HepG2 (cell line): ENCODE measurements around the gene CARD8. TPM values are rescaled to one million over a fixed set of nuclear protein-coding genes. Genes with fewer than 3 reads are reported as not detected.

Experiments used
- ATAC-seq: fragments of 200-7000 bp; cut with Tn5 transposase; 3 replicates; pipeline ENCODE4 v1.9.1; 2020; ENCODE audit warnings: mild to moderate bottlenecking, moderate library complexity
- BruUV-seq: library from RNA; stranded (reverse); fragments of 400-500 nt; replicated peaks from 2 replicates; lab custom pipeline; 2021; lab: Mats Ljungman, UMichigan
- CTCF ChIA-PET: fragments of 300-600 bp; formaldehyde crosslinking; extraction: SDS; loops from one replicate; lab custom pipeline; 2021; ENCODE audit warnings: low total read pairs, inconsistent platforms, low intra/inter-chr PET ratio; lab: Yijun Ruan, JAX
- POLR2A ChIA-PET: fragments of 350-600 bp; sonication (Branson Sonifier 250); formaldehyde crosslinking; loops from one replicate; lab custom pipeline; 2020; ENCODE audit warnings: antibody characterized with exemption, inconsistent platforms; lab: Yijun Ruan, JAX
- DNase-seq: peaks from one replicate; pipeline ENCODE4 v3.0.0-alpha.2; 2015; ENCODE audit warnings: low spot score
- FAIRE-seq: peaks from 3 replicates; lab custom pipeline; 2011; peaks lifted over from hg19 to GRCh38; lab: Jason Lieb, UNC
- H2AFZ ChIP-seq: one replicate; pipeline ENCODE4 v1.6.1; 2011; ENCODE audit warnings: low read length, inconsistent platforms
- H3K27ac ChIP-seq: fragments of 300-600 bp; 3 replicates; pipeline ENCODE4 v1.8.0; 2011; ENCODE audit warnings: mixed run types, mild to moderate bottlenecking, mixed read lengths, low read length, inconsistent platforms; ENCODE audit not compliant: insufficient read depth; ENCODE audit errors: extremely low read length
- H3K27me3 ChIP-seq, 2 experiments: fragments of 200-600 bp in 1 of 2; 2 replicates in 1 of 2; 3 replicates in 1 of 2; pipeline versions ENCODE4 v1.6.0 to v1.8.0; 2011; ENCODE audit warnings: low read length in 2 of 2, mild to moderate bottlenecking in 2 of 2, moderate library complexity in 2 of 2, inconsistent platforms in 1 of 2; ENCODE audit not compliant: insufficient read depth in 2 of 2, control insufficient read depth in 1 of 2
- H3K36me3 ChIP-seq, 2 experiments: fragments of 200-600 bp in 1 of 2; replicated peaks in 1 of 2; 2 replicates in 1 of 2; 3 replicates in 1 of 2; pipeline versions ENCODE4 v1.5.1 to v1.8.0; 2011; ENCODE audit warnings: low read length in 2 of 2, inconsistent platforms in 1 of 2; ENCODE audit not compliant: insufficient read depth in 2 of 2, control insufficient read depth in 1 of 2
- H3K4me1 ChIP-seq: 2 replicates; pipeline ENCODE4 v1.5.1; 2012; ENCODE audit warnings: low read length, inconsistent platforms; ENCODE audit not compliant: insufficient read depth
- H3K4me2 ChIP-seq: 2 replicates; pipeline ENCODE4 v1.6.0; 2011; ENCODE audit warnings: low read depth, low read length, inconsistent platforms
- H3K4me3 ChIP-seq, 3 experiments: fragments of 200-600 bp in 1 of 3; sonication (generic), shearing (Covaris generic) in 1 of 3; replicated peaks in 1 of 3; 2 replicates each; pipeline ENCODE4 v1.5.1; 2011 to 2016; ENCODE audit warnings: low read length in 3 of 3, inconsistent platforms in 2 of 3, low read depth in 2 of 3, mild to moderate bottlenecking in 2 of 3, control low read depth in 1 of 3, mixed read lengths in 1 of 3; ENCODE audit not compliant: insufficient read depth in 1 of 3
- H3K79me2 ChIP-seq: one replicate; pipeline ENCODE4 v1.6.1; 2011; ENCODE audit warnings: low read length, inconsistent platforms; ENCODE audit not compliant: insufficient read depth
- H3K9ac ChIP-seq: 2 replicates; pipeline ENCODE4 v1.6.0; 2011; ENCODE audit warnings: mild to moderate bottlenecking, low read depth, low read length, inconsistent platforms; ENCODE audit not compliant: insufficient read depth
- H3K9me3 ChIP-seq: 2 replicates; pipeline ENCODE4 v1.5.1; 2012; ENCODE audit warnings: mild to moderate bottlenecking, low read length
- H4K20me1 ChIP-seq: 2 replicates; pipeline ENCODE4 v1.6.0; 2011; ENCODE audit warnings: inconsistent platforms, mild to moderate bottlenecking, low read length, moderate library complexity; ENCODE audit not compliant: insufficient read depth
- ERF ChIP-seq: IDR thresholded peaks from 2 replicates; pipeline ENCODE4 v1.6.1; 2018; ENCODE audit warnings: missing biosample characterization, missing genetic modification reagents
- ETV5 ChIP-seq: IDR thresholded peaks from 2 replicates; pipeline ENCODE4 v1.6.1; 2018; ENCODE audit warnings: missing biosample characterization, missing genetic modification reagents, inconsistent platforms, borderline replicate concordance
- GATAD2A ChIP-seq: IDR thresholded peaks from 2 replicates; pipeline ENCODE4 v1.6.1; 2016
- REPIN1 ChIP-seq: sonication (generic); formaldehyde crosslinking; IDR thresholded peaks from 2 replicates; pipeline ENCODE4 v1.8.0; 2022; ENCODE audit warnings: missing genetic modification reagents, low read depth, mild to moderate bottlenecking, borderline replicate concordance
- ZNF256 ChIP-seq: sonication (generic); formaldehyde crosslinking; conservative IDR thresholded peaks from 2 replicates; pipeline ENCODE4 v1.4.0; 2020; ENCODE audit warnings: missing genetic modification reagents
- WGBS: methylation state at CpG from one replicate; pipeline ENCODE4 v1.1.6; 2017; ENCODE audit warnings: low lambda C conversion rate; 5-methylcytosine and 5-hydroxymethylcytosine counted together
- in situ Hi-C: cut with HindIII; loops from 2 replicates; pipeline ENCODE4 v1.10.0; 2017; ENCODE audit warnings: low pct_unique_long_range_greater_than_20kb; ENCODE audit not compliant: extremely low pct_ligation_motif_present
- intact Hi-C: fragments of 100-400 bp; cut with micrococcal nuclease; formaldehyde crosslinking; loops from one replicate; pipeline ENCODE4 v1.10.0; 2022; ENCODE audit not compliant: unreplicated experiment
- polyA plus RNA-seq, 8 experiments: library from polyadenylated mRNA; depleted of rRNA in 3 of 8; stranded (reverse) in 7 of 8; unstranded in 1 of 8; fragments of >200 nt; fragmentation: Illumina TruSeq in 4 of 8; extraction: Trizol in 4 of 8; gene quantifications; 2 replicates each; pipeline versions ENCODE4 v1.2.1 to v1.2.3, GENCODE V29; 2011 to 2016; ENCODE audit warnings: low read depth in 4 of 8, missing spikeins in 1 of 8, mixed read lengths in 1 of 8; ENCODE audit not compliant: insufficient read depth in 1 of 8
- total RNA-seq, 5 experiments: library from RNA; depleted of rRNA; stranded (reverse); fragments of >200 nt; fragmentation: Illumina TruSeq; extraction: Trizol; gene quantifications; 2 replicates each; pipeline ENCODE4 v1.2.3, GENCODE V29; 2016; ENCODE audit warnings: low read depth in 1 of 5
- TF ChIP-seq, protein P1 (sequence below): sonication (generic); formaldehyde crosslinking; IDR thresholded peaks from 2 replicates; pipeline ENCODE4 v1.4.0; 2020; ENCODE audit warnings: mild to moderate bottlenecking, missing genetic modification reagents

The CARD8 gene
- total and polyA plus RNA-seq, 2 of the 13 experiments (the other 11 are each of a cell fraction or from before 2014, with no cell fraction given): 15.0 to 19.2 TPM

DNA sequence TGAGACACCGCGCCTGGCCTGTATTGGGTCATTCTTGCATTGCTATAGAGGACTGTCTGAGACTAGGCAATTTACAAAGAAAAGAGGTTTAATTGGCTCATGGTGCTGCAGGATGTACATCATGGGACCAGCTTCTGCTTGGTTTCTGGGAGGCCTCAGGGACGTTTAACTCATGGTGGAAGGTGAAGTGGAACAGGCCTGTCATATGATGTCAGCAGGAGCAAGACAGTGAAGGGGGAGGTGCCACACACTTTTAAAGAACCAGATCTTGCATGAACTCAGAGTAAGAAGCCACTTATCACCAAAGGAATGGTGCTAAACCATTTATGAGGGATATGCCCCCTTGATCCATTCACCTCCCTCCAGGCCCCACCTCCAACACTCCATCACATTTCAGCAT is 18.7 kb downstream of the CARD8 start (continued):
- TF ChIP-seq, protein P1, sequence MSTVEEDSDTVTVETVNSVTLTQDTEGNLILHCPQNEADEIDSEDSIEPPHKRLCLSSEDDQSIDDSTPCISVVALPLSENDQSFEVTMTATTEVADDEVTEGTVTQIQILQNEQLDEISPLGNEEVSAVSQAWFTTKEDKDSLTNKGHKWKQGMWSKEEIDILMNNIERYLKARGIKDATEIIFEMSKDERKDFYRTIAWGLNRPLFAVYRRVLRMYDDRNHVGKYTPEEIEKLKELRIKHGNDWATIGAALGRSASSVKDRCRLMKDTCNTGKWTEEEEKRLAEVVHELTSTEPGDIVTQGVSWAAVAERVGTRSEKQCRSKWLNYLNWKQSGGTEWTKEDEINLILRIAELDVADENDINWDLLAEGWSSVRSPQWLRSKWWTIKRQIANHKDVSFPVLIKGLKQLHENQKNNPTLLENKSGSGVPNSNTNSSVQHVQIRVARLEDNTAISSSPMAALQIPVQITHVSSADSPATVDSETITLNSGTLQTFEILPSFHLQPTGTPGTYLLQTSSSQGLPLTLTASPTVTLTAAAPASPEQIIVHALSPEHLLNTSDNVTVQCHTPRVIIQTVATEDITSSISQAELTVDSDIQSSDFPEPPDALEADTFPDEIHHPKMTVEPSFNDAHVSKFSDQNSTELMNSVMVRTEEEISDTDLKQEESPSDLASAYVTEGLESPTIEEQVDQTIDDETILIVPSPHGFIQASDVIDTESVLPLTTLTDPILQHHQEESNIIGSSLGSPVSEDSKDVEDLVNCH: no peak
- TF ChIP-seq ZNF256 (CRISPR knock-in tag) (no peak), ETV5 (CRISPR knock-in tag) (no peak), REPIN1 (CRISPR knock-in tag) (no peak)

DNA sequence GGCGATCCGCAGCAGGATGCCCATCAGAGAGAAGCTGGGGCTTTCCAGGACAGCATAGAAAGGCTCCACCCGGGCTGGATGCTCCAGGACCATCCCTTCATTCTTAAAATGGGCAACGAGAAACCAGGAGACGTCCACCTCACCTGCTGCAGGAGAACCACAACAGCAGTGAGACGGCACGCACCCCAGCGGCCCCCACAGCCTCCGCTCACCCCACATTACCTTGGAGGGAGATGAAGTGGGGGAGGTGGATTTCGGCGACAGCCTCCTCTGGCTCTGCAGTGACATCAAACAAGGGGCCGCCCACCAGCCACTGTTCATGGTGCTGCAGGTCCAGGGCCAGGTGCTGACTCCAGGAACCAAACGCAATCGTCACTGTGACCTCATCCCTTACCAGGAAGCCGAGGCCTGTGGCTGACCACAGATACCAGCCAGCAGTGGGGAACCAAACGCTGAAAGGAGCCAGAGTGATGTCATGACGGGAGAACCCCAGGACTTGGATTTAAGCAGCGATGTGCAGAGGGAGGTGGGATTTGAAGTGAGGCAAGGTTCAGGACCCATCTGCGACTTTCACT is 25.1 kb downstream of the CARD8 start:
- Histone ChIP-seq H3K9me3 (no peaks in the 10 kb centered on the region), H3K27me3 (no peaks in the 10 kb centered on the region), H3K79me2 (no peaks in the 10 kb centered on the region), H4K20me1 (no peaks in the 10 kb centered on the region), H3K36me3 (peaks cover 0 to 13% of the 10 kb centered on the region in 2 experiments; a peak in 2 of 5 replicates), H3K27ac (no peak overlapping the region), H3K9ac (no peak overlapping the region), H3K4me1 (no peaks in the 10 kb centered on the region), H3K4me3 (no peak overlapping the region)
- 94% methylated on average over 19 of the region's 19 CpGs for WGBS
- CTCF ChIA-PET: no interaction called here
- BruUV-seq: no TSS peak
- in situ Hi-C loops (no loop called here), intact Hi-C loops (no loop called here)
- no peak for DNase-seq
- FAIRE-seq: no peak
- ATAC-seq: no peak
- TF ChIP-seq ERF (CRISPR knock-in tag) (no peak), GATAD2A (no peak)
- TF ChIP-seq, all 625 proteins: peak for 0
- Histone ChIP-seq H3K4me2 (no peak overlapping the region), H2AFZ (no peak overlapping the region)
- POLR2A ChIA-PET: no interaction called here
